Common myeloid progenitor, CD34-positive (primary cell): ENCODE data around the gene CHAMP1.

ENCODE experiments used
- CTCF ChIA-PET: fragments of 350-600 bp; sonication (Branson Sonifier 250); formaldehyde crosslinking; loops from one replicate; lab custom pipeline; 2021; ENCODE audit warnings: antibody characterized with exemption; lab: Charles Lee
- POLR2A ChIA-PET: fragments of 350-600 bp; sonication (Branson Sonifier 250); formaldehyde crosslinking; loops from one replicate; lab custom pipeline; 2021; ENCODE audit warnings: antibody characterized with exemption; lab: Charles Lee
- DNase-seq, 3 donors: peaks; one replicate each; pipeline versions ENCODE4 v3.0.0 to v3.0.0-alpha.2; 2013
- H3K27ac ChIP-seq, 2 experiments: 1 replicate in 1 of 2; 2 replicates in 1 of 2; pipeline ENCODE4 v1.7.0; 2013; ENCODE audit warnings: inconsistent platforms in 2 of 2, low read length in 2 of 2, mild to moderate bottlenecking in 2 of 2, low read depth in 1 of 2, moderate library complexity in 1 of 2; ENCODE audit not compliant: severe bottlenecking in 2 of 2, insufficient read depth in 1 of 2, poor library complexity in 1 of 2
- H3K27me3 ChIP-seq, 5 experiments: replicated peaks in 2 of 5; 1 replicate in 3 of 5; 2 replicates in 2 of 5; pipeline versions ENCODE4 v1.6.1 to v1.7.0; 2013; ENCODE audit warnings: low read length in 4 of 5, mild to moderate bottlenecking in 2 of 5, moderate library complexity in 2 of 5, inconsistent platforms in 1 of 5; ENCODE audit not compliant: insufficient read depth in 5 of 5, control insufficient read depth in 4 of 5
- H3K36me3 ChIP-seq, 4 experiments: 1 replicate in 2 of 4; 2 replicates in 2 of 4; pipeline versions ENCODE4 v1.6.1 to v1.7.0; 2013; ENCODE audit warnings: low read length in 3 of 4, control low read depth in 1 of 4, mild to moderate bottlenecking in 1 of 4; ENCODE audit not compliant: control insufficient read depth in 4 of 4, insufficient read depth in 4 of 4
- H3K4me1 ChIP-seq, 4 experiments: 1 replicate in 3 of 4; 2 replicates in 1 of 4; pipeline versions ENCODE4 v1.6.1 to v1.7.1; 2013; ENCODE audit warnings: low read length in 3 of 4, mild to moderate bottlenecking in 3 of 4, control low read depth in 1 of 4, inconsistent platforms in 1 of 4, moderate library complexity in 1 of 4; ENCODE audit not compliant: control insufficient read depth in 4 of 4, insufficient read depth in 4 of 4; ENCODE audit errors: control extremely low read depth in 1 of 4
- H3K4me3 ChIP-seq, 7 experiments: 1 replicate in 4 of 7; 2 replicates in 3 of 7; pipeline versions ENCODE4 v1.5.1 to v1.7.0; 2013; ENCODE audit warnings: mild to moderate bottlenecking in 7 of 7, low read length in 6 of 7, moderate library complexity in 6 of 7, inconsistent platforms in 2 of 7, low read depth in 2 of 7, control low read depth in 1 of 7; ENCODE audit not compliant: insufficient read depth in 4 of 7, control insufficient read depth in 1 of 7; ENCODE audit errors: extremely low read depth in 1 of 7
- H3K9me3 ChIP-seq, 5 experiments: 1 replicate in 4 of 5; 2 replicates in 1 of 5; pipeline versions ENCODE4 v1.6.1 to v1.7.1; 2013; ENCODE audit warnings: low read length in 4 of 5, mild to moderate bottlenecking in 2 of 5, inconsistent platforms in 1 of 5, low read depth in 1 of 5, moderate library complexity in 1 of 5; ENCODE audit not compliant: control insufficient read depth in 4 of 5, insufficient read depth in 2 of 5; ENCODE audit errors: control extremely low read depth in 1 of 5
- WGBS: methylation state at CpG from one replicate; pipeline ENCODE4 v1.1.5; 2013; ENCODE audit not compliant: insufficient coverage; 5-methylcytosine and 5-hydroxymethylcytosine counted together

Gene CHAMP1

DNA sequence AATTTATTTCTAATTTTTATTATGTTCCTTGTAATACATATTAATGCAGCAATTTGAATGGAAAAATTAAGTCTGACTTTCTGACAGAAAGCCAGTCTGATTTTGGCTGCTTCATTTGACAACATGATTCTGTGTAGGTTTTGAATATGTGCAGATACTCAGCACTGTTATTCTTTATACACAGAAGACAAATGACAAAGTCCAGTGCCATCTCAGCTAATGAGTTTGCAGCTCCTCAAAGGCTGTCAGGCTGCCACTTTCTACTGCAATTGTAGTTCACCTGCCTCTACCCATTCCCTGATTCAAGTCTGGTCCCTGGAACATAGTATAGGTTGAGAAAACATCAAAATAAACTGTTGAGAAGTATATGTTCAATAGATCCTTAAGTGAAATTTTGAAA, 2.9 kb upstream of the CHAMP1 start:
- POLR2A ChIA-PET = no interaction called here

DNA sequence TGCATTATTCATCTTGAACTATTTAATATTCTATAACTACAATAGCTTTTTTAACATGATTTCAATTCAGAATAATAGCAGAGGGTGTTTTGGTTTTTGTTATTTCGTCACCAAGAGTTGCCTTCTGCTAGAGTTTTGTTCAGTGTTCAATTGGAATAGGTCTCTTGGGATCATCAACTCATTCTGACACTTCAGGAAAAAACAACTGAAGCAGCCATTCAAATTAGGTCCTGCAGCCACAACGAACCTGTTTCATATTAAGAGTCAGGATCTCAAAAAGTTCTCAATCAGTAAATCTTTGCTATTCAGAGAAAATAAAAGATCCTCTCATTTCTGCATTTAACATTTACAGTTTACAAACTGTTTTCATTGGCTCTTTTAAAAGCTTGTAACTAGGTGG, 2.4 kb upstream of the CHAMP1 start:
- ChIA-PET POLR2A (no interaction called here), CTCF (no interaction called here)
- no peak overlapping the region for H3K27ac ChIP-seq
- peaks cover 0 to 3% (median under 1%) of the 10 kb centered on the region in 4 experiments for H3K36me3 ChIP-seq
- no peak overlapping the region for H3K4me3 ChIP-seq
- DNase-seq = no peak
- H3K4me1 ChIP-seq = peaks cover 9 to 23% (median 21%) of the 10 kb centered on the region in 4 experiments
- no CpG with 5 or more reads among the region's 2 CpGs for WGBS
- no peaks in the 10 kb centered on the region for H3K9me3 ChIP-seq
- H3K27me3 ChIP-seq = no peaks in the 10 kb centered on the region

More for the DNA sequence above, 2.9 kb upstream of the CHAMP1 start:
- no peak overlapping the region for H3K4me3 ChIP-seq
- CTCF ChIA-PET = no interaction called here
- peaks cover 9 to 23% (median 21%) of the 10 kb centered on the region in 4 experiments for H3K4me1 ChIP-seq
- no peak overlapping the region for H3K27ac ChIP-seq
- no peaks in the 10 kb centered on the region for H3K27me3 ChIP-seq
- DNase-seq = no peak
- no peaks in the 10 kb centered on the region for H3K9me3 ChIP-seq
- peaks cover 3 to 8% (median 5%) of the 10 kb centered on the region in 4 experiments for H3K36me3 ChIP-seq

DNA sequence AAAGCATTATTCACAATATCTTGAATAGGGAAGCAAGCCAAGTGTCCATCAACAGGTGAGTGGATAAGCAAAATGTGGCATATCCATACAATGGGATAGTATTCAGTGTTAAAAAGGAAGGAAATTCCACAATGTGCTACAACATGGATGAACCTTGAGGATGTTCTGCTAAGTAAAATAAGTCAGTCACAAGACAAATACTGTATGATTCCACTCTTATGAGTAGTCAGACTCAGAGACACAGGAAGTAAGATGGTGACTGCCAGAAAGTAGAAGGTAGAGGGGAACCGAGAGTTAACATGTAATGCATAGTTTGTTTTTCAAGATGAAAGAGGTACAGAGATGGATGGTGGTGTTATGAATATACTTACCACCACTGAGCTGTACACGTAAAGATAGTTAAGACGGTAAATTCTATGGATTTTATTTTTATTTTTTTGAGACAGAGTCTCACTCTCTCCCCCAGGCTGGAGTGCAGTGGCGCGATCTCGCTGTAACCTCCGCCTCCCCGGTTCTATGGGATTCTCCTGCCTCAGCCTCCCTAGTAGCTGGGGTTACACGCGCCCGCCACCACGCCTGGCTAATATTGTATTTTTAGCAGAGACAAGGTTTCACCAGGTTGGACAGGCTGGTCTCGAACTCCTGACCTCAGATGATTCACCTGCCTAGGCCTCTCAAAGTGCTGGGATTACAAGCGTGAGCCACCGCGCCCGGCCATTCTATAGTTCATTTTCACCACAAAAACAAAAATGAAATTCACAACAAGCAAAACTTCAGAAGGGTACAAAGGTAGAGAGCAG, 1.0 kb upstream of the CHAMP1 start:
- POLR2A ChIA-PET = interaction anchor here (0.6 to 1.0 kb wide), 4 partner anchors 16 to 1085 kb away, joined by 3 read pairs; no protein-coding TSS in a partner anchor

DNA sequence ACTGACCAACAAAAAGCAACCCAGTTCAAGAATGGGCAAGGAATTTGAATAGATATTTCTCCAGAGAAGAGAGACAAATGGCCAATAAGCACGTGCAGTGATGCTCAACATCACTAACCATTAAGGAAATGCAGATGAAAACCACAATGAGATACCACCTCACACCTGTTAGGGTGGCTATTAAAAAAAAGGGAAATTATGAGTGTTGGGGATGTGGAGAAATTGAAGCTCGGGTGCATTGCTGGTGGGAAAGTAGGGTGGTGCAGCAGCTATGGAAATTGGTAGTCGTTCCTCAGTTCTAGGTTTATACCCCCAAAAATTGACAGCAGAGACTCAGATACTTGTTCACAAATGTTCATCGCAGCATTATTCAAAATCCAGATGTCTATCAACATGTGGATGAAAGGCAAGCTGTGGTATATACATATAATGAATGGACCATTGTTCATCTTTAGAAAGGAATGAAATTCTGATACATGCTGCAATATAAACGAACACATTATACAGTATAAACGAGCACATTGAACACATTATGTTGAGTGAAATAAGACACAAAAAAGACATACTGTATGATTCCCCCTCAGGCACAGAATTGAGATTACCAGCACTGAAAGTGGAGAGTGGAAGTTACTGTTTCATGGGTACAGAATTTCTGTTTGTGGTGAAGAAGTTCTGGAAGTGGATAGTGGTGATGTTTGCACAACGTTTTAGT, 927 bp downstream of the CHAMP1 start:
- peaks cover 9 to 43% (median 30%) of the 10 kb centered on the region in 4 experiments for H3K4me1 ChIP-seq

More for the DNA sequence above, 1.0 kb upstream of the CHAMP1 start:
- no peaks in the 10 kb centered on the region for H3K27me3 ChIP-seq
- peak overlapping the region in 6 of 7 experiments; percentile 70 to 86 (median 76) for H3K4me3 ChIP-seq
- DNase-seq = peak in 1 of 3 donors; percentile 11
- CTCF ChIA-PET = interaction anchor here (1.3 kb wide), 1 partner anchor 24 kb away, joined by 3 read pairs; no protein-coding TSS in a partner anchor
- WGBS = 97% methylated on average over 10 of the region's 17 CpGs
- peak overlapping the region; percentile 70 to 88 for H3K27ac ChIP-seq
- H3K36me3 ChIP-seq = no peaks in the 10 kb centered on the region
- H3K9me3 ChIP-seq = no peaks in the 10 kb centered on the region
- H3K4me1 ChIP-seq = peaks cover 9 to 27% (median 25%) of the 10 kb centered on the region in 4 experiments

DNA sequence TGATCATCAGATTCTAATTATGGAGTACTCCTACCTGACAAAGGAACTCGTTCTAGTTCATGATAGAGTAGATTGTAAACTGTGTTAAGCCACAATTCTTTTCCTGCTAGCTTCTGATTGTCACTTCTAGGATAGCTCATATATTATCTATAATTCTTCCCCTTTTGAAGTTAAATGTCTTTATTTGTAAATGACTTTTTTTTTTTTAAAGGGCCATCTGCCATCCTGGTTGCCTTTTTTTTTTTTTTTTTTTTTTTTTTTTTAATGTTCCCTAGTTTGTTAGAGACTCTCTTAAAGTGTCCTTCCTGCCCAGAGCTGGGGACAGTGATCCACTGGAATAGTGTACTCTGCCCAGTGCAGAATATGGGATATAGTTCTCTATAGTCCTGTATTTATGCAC, 4.3 kb downstream of the CHAMP1 start:
- peaks cover 9 to 35% (median 24%) of the 10 kb centered on the region in 4 experiments for H3K4me1 ChIP-seq
- no CpG with 5 or more reads among the region's 1 CpG for WGBS
- ChIA-PET POLR2A (no interaction called here), CTCF (interaction anchor here (1.2 to 1.7 kb wide), 2 partner anchors 9 to 21 kb away, joined by 3 to 8 read pairs; no protein-coding TSS in a partner anchor)
- no peak overlapping the region for H3K27ac ChIP-seq
- no peaks in the 10 kb centered on the region for H3K9me3 ChIP-seq
- peak in 1 of 3 donors; percentile 5 for DNase-seq
- H3K4me3 ChIP-seq = no peak overlapping the region
- no peaks in the 10 kb centered on the region for H3K27me3 ChIP-seq
- peaks cover 3 to 35% (median 22%) of the 10 kb centered on the region in 4 experiments for H3K36me3 ChIP-seq

More for the DNA sequence above, 927 bp downstream of the CHAMP1 start:
- Histone ChIP-seq H3K4me3 (peak overlapping the region; percentile 70 to 86 (median 81)), H3K36me3 (peaks cover 0 to 10% (median 3%) of the 10 kb centered on the region in 4 experiments), H3K27me3 (no peaks in the 10 kb centered on the region), H3K9me3 (no peaks in the 10 kb centered on the region), H3K27ac (peak overlapping the region in 1 of 2 experiments; percentile 88)
- POLR2A ChIA-PET = interaction anchor here (1.5 kb wide), 1 partner anchor 33 kb away, joined by 4 read pairs; the partner anchor contains the start of gene UPF3A
- CTCF ChIA-PET = interaction anchor here (2.0 kb wide), 1 partner anchor 10 kb away, joined by 4 read pairs; no protein-coding TSS in a partner anchor
- peak; percentile 23 to 68 (median 60) for DNase-seq
- no CpG with 5 or more reads among the region's 7 CpGs for WGBS

DNA sequence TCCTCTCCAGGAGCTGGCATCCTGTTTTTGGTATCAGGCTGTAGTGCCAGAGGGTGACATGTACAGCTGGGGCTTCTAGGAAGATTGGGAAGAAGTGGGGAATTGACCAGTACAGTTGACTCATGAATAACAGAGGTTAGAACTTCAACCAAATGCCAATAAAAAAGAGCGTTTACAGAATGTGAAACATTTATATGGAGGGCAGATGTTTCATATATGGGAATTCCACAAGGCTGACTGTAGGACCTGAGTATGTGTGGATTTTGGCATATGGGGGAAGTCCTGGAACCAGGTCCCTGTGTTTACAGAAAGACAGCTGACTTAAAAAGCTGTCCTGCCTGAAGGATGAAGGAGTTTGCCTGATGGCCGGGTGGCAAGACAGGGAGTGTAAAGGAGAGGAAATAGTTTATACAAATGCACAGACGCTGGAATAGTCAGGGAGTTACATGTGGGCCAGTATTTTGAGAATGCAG, 5.2 kb downstream of the CHAMP1 start:
- peaks cover 3 to 43% (median 30%) of the 10 kb centered on the region in 4 experiments for H3K36me3 ChIP-seq
- CTCF ChIA-PET = interaction anchor here (1.7 kb wide), 1 partner anchor 9 kb away, joined by 8 read pairs; no protein-coding TSS in a partner anchor
- POLR2A ChIA-PET = no interaction called here

More for the DNA sequence above, 5.2 kb downstream of the CHAMP1 start:
- Histone ChIP-seq H3K27ac (peak overlapping the region in 1 of 2 experiments; percentile 55), H3K4me1 (peaks cover 6 to 31% (median 20%) of the 10 kb centered on the region in 4 experiments), H3K4me3 (no peak overlapping the region), H3K27me3 (no peaks in the 10 kb centered on the region), H3K9me3 (no peaks in the 10 kb centered on the region)
- DNase-seq = no peak
- WGBS = 96% methylated on average over 2 of the region's 3 CpGs
